ENCODE results near the gene ANKLE1.
"Not testable (repeated sequence)": the region's sequence is repeated elsewhere in the genome, so short reads cannot be mapped to it uniquely, and the experiment has no call there.

ANKLE1 gene

DNA sequence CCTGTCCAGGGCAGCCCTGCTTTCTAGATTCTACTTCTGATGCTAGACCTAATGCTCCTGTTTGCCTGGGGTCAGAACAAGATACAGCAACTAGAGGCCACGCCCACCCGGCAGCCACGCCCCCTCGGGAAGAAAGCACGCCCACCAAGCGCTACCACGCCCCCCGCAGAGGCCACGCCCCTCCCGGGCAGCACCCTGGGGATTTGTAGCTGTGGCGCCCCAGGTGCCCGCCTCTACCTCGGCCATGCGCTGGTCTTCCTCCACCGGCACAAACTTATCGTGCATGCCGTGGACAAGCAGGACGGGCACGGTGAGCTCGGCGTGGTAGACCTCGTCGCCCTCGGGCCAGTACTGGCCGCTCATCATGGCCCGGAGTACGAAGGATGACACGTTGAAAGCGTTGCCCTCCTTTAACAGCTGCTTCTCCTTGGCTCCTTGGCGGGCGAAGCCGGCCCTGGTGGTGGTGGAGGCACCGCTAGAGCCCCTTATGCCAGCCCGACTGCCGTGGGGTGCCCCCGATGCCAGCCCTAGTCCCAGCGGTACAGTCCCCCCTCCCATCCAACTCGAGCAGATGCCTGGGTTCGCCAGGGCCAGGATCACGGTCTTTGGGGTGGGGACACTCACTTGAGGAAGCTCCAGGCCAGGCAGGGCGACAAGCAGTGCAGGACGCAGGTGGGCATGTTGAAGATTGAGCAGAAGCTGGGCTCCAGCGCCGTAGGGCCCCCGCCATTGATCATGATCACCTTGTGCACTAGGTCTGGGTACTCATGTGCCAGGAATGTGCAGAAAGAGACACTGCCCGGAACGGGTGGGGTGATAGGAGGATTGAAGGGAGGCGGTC is 12.6 kb downstream of the ANKLE1 start:
- DNase-seq (ENCODE audit: low read depth), result no peak
- TF ChIP-seq, protein P1, sequence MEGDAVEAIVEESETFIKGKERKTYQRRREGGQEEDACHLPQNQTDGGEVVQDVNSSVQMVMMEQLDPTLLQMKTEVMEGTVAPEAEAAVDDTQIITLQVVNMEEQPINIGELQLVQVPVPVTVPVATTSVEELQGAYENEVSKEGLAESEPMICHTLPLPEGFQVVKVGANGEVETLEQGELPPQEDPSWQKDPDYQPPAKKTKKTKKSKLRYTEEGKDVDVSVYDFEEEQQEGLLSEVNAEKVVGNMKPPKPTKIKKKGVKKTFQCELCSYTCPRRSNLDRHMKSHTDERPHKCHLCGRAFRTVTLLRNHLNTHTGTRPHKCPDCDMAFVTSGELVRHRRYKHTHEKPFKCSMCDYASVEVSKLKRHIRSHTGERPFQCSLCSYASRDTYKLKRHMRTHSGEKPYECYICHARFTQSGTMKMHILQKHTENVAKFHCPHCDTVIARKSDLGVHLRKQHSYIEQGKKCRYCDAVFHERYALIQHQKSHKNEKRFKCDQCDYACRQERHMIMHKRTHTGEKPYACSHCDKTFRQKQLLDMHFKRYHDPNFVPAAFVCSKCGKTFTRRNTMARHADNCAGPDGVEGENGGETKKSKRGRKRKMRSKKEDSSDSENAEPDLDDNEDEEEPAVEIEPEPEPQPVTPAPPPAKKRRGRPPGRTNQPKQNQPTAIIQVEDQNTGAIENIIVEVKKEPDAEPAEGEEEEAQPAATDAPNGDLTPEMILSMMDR (conservative IDR thresholded peaks at IDR 0.05; ENCODE audit: low read depth, low read length), result no peak
- H3K4me3 ChIP-seq (ENCODE audit: low read depth, low read length), result no peak overlapping the region

- not testable (repeated sequence) for H3K4me3 ChIP-seq (ENCODE audit: low read depth, low read length); DNase-seq (ENCODE audit: low read depth)
Observed at GRCh38 chr19:17295551-17295950, 13.8 kb downstream of the ANKLE1 start.

GRCh38 chr19:17296273-17296672 is 14.6 kb downstream of the ANKLE1 start:
- peak; percentile 55 for DNase-seq (ENCODE audit: low read depth)
- TF ChIP-seq, protein P1 (conservative IDR thresholded peaks at IDR 0.05; ENCODE audit: low read depth, low read length), result peak; percentile 31

DNA sequence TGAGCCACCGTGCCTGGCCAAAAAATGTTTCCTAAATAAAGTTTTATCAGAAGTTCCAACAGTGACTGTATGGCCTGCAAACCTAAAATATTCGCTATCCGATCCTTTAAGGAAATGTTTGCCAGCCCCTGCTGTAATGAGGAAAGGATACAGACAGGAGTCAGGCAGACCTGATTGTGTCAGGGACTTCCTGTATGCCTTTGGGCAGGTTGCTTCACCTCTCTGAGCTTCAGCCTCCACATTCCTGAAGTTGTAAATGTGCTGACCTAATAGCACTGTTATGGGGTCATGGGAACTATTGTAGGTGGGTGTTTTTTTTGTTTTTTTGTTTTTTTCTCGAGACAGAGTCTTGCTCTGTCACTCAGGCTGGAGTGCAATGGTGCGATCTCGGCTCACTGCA is 15.3 kb downstream of the ANKLE1 start:
- TF ChIP-seq, protein P1 (conservative IDR thresholded peaks at IDR 0.05; ENCODE audit: low read depth, low read length), result no peak
- no peak overlapping the region for H3K4me3 ChIP-seq (ENCODE audit: low read depth, low read length)
- peak; percentile 48 for DNase-seq (ENCODE audit: low read depth)

More at GRCh38 chr19:17296273-17296672, 14.6 kb downstream of the ANKLE1 start:
- H3K4me3 ChIP-seq (ENCODE audit: low read depth, low read length), result no peak overlapping the region

DNA sequence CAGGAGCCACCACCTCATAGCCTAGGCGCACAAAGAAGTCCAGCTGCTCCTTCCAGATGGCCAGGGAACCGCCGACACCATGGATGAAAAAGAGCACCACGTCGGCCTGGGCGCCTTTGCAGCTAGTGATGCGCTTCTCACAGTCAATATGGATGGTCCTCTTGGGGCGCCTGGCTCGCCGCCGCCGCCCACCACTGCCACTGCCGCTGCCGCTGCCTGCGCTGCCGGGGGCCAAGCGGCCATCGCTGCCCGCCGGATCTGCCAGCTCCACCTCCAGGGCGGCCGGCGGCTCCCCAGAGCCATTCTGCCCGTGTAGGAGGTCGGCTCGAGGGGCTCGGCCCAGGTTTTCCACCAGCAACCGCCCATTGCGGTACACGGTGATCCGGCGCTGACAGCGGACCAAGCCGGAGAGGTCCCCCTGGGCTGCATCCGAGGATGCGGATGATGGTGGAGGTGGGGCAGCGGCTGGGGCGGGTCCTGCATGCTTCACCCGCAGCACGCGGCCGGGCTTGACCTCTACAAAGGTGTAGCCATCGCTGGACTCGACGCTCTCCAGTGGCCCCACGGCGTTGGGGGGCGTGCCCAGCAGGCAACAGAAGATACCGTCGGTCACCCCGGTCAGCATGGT is 19.4 kb downstream of the ANKLE1 start:
- no peak overlapping the region for H3K4me3 ChIP-seq (ENCODE audit: low read depth, low read length)
- TF ChIP-seq, protein P1 (conservative IDR thresholded peaks at IDR 0.05; ENCODE audit: low read depth, low read length), result no peak
- no peak for DNase-seq (ENCODE audit: low read depth)

- no peak for DNase-seq (ENCODE audit: low read depth)
- peak overlapping the region; percentile 75 for H3K4me3 ChIP-seq (ENCODE audit: low read depth, low read length)
- TF ChIP-seq, protein P1 (conservative IDR thresholded peaks at IDR 0.05; ENCODE audit: low read depth, low read length), result no peak
Observed at GRCh38 chr19:17302391-17303166, 20.9 kb downstream of the ANKLE1 start.
